Mesothelial cell of epicardium (in vitro differentiated cells): Measurements from ENCODE around the gene ANKRD22. TPM values are rescaled to one million over a fixed set of nuclear protein-coding genes. Genes with fewer than 3 reads are reported as not detected.
A peak's percentile ranks its signal among the peaks of the same experiment; 100 is the strongest.

ENCODE experiments used
- DNase-seq, 2 experiments: peaks; one replicate each; pipeline ENCODE4 v3.0.0; 2021; ENCODE audit warnings: low spot score in 2 of 2; ENCODE audit not compliant: unreplicated experiment in 2 of 2
- H3K27ac Mint-ChIP-seq: 2 replicates; pipeline ENCODE4 v1.8.0; 2021; ENCODE audit warnings: mixed read lengths
- H3K27me3 Mint-ChIP-seq: 2 replicates; pipeline ENCODE4 v1.8.0; 2021; ENCODE audit warnings: low read depth, mixed read lengths
- H3K36me3 Mint-ChIP-seq: 2 replicates; pipeline ENCODE4 v1.8.0; 2021; ENCODE audit warnings: mixed read lengths
- H3K4me1 Mint-ChIP-seq: 2 replicates; pipeline ENCODE4 v1.8.0; 2021; ENCODE audit warnings: mixed read lengths
- H3K4me3 Mint-ChIP-seq: 2 replicates; pipeline ENCODE4 v1.8.0; 2021; ENCODE audit warnings: mild to moderate bottlenecking, moderate library complexity, mixed read lengths
- H3K9me3 Mint-ChIP-seq: 2 replicates; pipeline ENCODE4 v1.8.0; 2021; ENCODE audit warnings: mixed read lengths
- CTCF ChIP-seq: fragments of 200-600 bp; sonication (generic); IDR thresholded peaks from one replicate; pipeline ENCODE4 v1.5.0; 2021; ENCODE audit warnings: antibody characterized with exemption; ENCODE audit not compliant: unreplicated experiment
- total RNA-seq: library from RNA; stranded (reverse); gene quantifications from 3 replicates; pipeline ENCODE4 v1.2.1, GENCODE V29; 2021

The ANKRD22 gene
- total RNA-seq = 0.63 to 0.91 TPM (median 0.72 TPM) in 3 replicates

- Mint-ChIP-seq H3K4me1 (peaks cover 28% of the 10 kb centered on the region), H3K27ac (peak within 1 kb of the TSS; percentile 71)
- no peak for DNase-seq
Measured at GRCh38 chr10:88851706-88852105, at the start of gene ANKRD22. Gene ANKRD22, minus strand, starts transcription at chr10:88851844. Its CDS starts 237 bp downstream, at chr10:88851607.

GRCh38 chr10:88899886-88900285 lies 48.2 kb upstream of the ANKRD22 start:
- no peak for DNase-seq
- Mint-ChIP-seq H3K36me3 (peaks cover 1% of the 10 kb centered on the region), H3K9me3 (no peaks in the 10 kb centered on the region), H3K4me1 (peaks cover 35% of the 10 kb centered on the region), H3K4me3 (no peak overlapping the region), H3K27me3 (no peaks in the 10 kb centered on the region), H3K27ac (no peak overlapping the region)
- TF ChIP-seq CTCF = no peak

More at GRCh38 chr10:88851706-88852105, at the start of gene ANKRD22:
- Mint-ChIP-seq H3K27me3 (no peaks in the 10 kb centered on the region), H3K36me3 (no peaks in the 10 kb centered on the region), H3K4me3 (no peak within 1 kb of the TSS), H3K9me3 (peaks cover 4% of the 10 kb centered on the region)
- TF ChIP-seq CTCF = no peak

GRCh38 chr10:88898727-88899126 lies 47.1 kb upstream of the ANKRD22 start:
- no peak for DNase-seq
- H3K9me3 Mint-ChIP-seq = no peaks in the 10 kb centered on the region
- H3K27me3 Mint-ChIP-seq = no peaks in the 10 kb centered on the region
- H3K36me3 Mint-ChIP-seq = peaks cover 1% of the 10 kb centered on the region
- H3K4me3 Mint-ChIP-seq = no peak overlapping the region
- TF ChIP-seq CTCF = no peak
- peaks cover 35% of the 10 kb centered on the region for H3K4me1 Mint-ChIP-seq
- no peak overlapping the region for H3K27ac Mint-ChIP-seq

- Mint-ChIP-seq H3K36me3 (no peaks in the 10 kb centered on the region), H3K4me3 (no peak overlapping the region), H3K4me1 (peaks cover 35% of the 10 kb centered on the region), H3K27me3 (no peaks in the 10 kb centered on the region), H3K27ac (peak overlapping the region; percentile 58), H3K9me3 (no peaks in the 10 kb centered on the region)
- DNase-seq = no peak
- no peak for TF ChIP-seq CTCF
Measured at GRCh38 chr10:88896994-88897853, 45.6 kb upstream of the ANKRD22 start.

GRCh38 chr10:88896372-88896993 lies 44.8 kb upstream of the ANKRD22 start:
- H3K4me1 Mint-ChIP-seq = peaks cover 35% of the 10 kb centered on the region

More at GRCh38 chr10:88896372-88896993, 44.8 kb upstream of the ANKRD22 start:
- Mint-ChIP-seq H3K36me3 (no peaks in the 10 kb centered on the region), H3K27me3 (no peaks in the 10 kb centered on the region), H3K9me3 (no peaks in the 10 kb centered on the region), H3K4me3 (no peak overlapping the region), H3K27ac (peak overlapping the region; percentile 58)
- no peak for TF ChIP-seq CTCF
- DNase-seq = no peak
